HG03558 (cell line): ENCODE measurements around the gene TMEM40.
"Not testable (repeated sequence)": the region's sequence is repeated elsewhere in the genome, so short reads cannot be mapped to it uniquely, and the experiment has no call there.

Experiments used
- ATAC-seq: cut with Tn5 transposase; IDR thresholded peaks from one replicate; pipeline ENCODE4 v1.9.1; 2021; ENCODE audit warnings: moderate number of reproducible peaks; ENCODE audit not compliant: unreplicated experiment; ENCODE audit errors: extremely low read depth

Gene TMEM40

GRCh38 chr3:12759097-12759679 is at the start of gene TMEM40:
Gene TMEM40 (minus strand): TSS chr3:12759259. CDS start chr3:12749832, 9,427 bp downstream.
- no peak for ATAC-seq

- ATAC-seq, result no peak
Observed at GRCh38 chr3:12808587-12808986, 49.5 kb upstream of the TMEM40 start.

- no peak for ATAC-seq
Observed at GRCh38 chr3:12807601-12808359, 48.7 kb upstream of the TMEM40 start.

GRCh38 chr3:12807066-12807465 is 48.0 kb upstream of the TMEM40 start:
- no peak for ATAC-seq

- no peak for ATAC-seq
Observed at GRCh38 chr3:12803371-12803770, 44.3 kb upstream of the TMEM40 start.

- no peak for ATAC-seq
Observed at GRCh38 chr3:12799525-12800440, 40.7 kb upstream of the TMEM40 start.

GRCh38 chr3:12798559-12799179 is 39.6 kb upstream of the TMEM40 start:
- ATAC-seq, result no peak

- ATAC-seq, result no peak
Observed at GRCh38 chr3:12797892-12798558, 39.0 kb upstream of the TMEM40 start.

- no peak for ATAC-seq
Observed at GRCh38 chr3:12797124-12797891, 38.2 kb upstream of the TMEM40 start.

- no peak for ATAC-seq
Observed at GRCh38 chr3:12796171-12797123, 37.4 kb upstream of the TMEM40 start, which contains the start of gene CAND2. Gene CAND2 (plus strand): TSS chr3:12796680. CDS start chr3:12796721, 41 bp downstream.

- ATAC-seq, result no peak
Observed at GRCh38 chr3:12793701-12794100, 34.6 kb upstream of the TMEM40 start.

- no peak for ATAC-seq
Observed at GRCh38 chr3:12791430-12791829, 32.4 kb upstream of the TMEM40 start.

GRCh38 chr3:12787967-12788690 is 29.1 kb upstream of the TMEM40 start:
- ATAC-seq, result not testable (repeated sequence)

GRCh38 chr3:12787346-12787745 is 28.3 kb upstream of the TMEM40 start:
- ATAC-seq, result not testable (repeated sequence)

- ATAC-seq, result no peak
Observed at GRCh38 chr3:12785096-12785495, 26.0 kb upstream of the TMEM40 start.

GRCh38 chr3:12782172-12782815 is 23.2 kb upstream of the TMEM40 start:
- ATAC-seq, result no peak

- no peak for ATAC-seq
Observed at GRCh38 chr3:12780751-12781150, 21.7 kb upstream of the TMEM40 start.
